HG03175 (cell line): ENCODE measurements around the gene PTPRK.

Source experiments
- ATAC-seq: cut with Tn5 transposase; IDR thresholded peaks from one replicate; pipeline ENCODE4 v1.9.1; 2021; ENCODE audit warnings: mild to moderate bottlenecking, moderate library complexity; ENCODE audit not compliant: unreplicated experiment

The PTPRK gene

DNA sequence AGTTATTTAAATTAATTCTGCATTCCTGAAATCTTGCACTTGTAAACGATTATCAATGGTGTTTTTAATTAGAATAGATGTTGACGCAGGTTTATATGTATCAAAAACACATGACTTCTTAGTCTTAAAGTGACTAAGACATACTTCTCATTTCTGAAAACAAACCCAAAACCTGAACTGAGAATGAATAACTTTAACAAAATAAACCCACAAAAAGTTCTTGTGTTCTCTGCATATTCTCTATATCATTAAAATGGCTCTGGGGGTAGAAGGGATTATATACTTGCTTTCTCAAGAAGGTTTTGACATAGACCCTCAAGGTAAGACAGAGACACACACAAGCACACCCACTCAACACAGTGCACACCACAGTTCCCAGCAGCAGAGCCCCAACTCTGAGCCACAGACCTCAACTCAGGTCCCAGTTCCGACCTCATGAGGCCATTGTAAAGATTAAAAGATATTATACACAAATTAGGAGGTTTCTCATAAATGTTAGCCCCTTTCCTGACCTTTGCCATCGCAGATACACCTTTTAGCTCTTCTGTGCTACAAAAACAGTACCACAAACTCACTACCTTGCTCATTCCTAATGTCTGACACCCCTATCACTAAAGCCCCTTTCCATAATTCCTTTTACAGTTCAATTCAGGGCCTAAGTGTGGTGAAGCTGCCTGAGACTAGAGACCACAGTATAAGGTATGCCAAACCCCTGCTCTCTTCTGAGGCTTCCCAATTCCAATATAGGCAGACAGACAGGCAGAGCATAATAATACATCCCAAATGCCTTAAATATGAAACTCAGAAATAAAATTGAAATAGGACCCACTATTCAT, 267.8 kb downstream of the PTPRK start:
- no peak for ATAC-seq

DNA sequence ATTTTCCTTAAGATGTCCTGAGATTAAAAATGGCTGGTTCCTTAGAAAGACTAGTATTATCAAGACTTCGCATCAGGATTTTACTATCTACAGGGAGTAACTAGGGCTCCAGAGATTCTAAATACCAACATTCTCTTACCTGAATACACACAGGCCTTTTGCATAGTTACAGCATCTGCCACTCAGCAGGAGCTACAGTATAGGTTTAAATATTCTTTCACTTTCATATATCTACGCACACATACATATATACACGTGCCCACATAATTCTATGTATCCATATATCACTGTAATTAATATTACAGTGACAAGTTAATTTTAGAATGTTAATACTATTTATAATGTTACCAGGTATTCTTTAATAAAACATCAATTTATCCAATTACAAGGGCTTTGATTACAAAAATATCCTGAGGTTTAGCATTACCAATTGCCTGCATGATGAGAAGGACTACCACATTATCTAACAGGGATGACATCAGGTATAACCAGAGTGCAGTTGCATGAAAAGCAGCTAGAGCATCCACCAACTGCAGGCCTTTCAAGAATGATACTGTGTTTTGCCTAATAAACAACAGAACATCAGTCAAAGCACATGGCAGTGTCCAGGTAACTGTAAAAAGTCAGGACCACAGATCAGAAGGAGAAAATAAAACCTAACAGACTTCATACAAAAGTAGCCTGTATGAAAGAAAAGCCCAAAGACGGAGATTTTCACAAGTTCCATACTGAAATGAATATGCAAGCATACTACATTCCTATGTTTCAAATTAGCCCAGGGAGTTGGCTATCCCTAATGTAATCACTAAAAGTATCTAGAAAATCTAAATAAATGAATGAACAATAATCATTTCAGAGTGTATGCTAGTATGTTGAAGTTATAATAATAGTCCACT, 268.7 kb downstream of the PTPRK start:
- no peak for ATAC-seq

DNA sequence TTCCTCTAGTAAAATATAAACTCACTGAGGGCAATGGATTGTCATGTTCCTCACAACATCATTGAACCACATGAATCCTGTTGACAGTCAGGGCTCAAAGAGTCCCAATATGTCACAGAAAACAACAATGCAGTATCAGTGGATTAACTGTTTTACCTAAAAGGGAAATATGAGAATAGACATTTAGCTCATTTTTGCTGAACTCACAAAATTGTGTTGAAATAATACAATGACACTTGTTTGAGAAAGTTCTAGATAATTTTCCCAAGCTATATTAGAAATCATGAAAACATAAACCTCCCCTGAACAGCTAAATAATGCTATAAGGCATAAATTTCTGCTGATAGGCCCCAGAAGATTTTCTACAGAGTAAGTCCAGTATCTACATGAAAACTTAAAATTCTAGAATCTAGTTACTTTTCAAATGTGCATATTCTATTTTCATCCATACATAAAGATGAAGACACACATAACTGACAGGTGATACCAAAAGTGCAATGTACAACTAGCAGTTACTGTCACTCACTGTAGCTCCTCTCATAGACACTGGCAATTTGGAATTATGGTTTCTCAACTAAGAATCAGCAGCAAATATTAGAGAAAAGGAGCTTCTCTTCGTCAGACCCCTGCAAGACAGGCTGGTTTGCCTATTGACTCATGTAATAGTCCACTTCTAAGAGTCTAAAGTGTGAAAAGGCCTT, 269.9 kb downstream of the PTPRK start:
- ATAC-seq: no peak

DNA sequence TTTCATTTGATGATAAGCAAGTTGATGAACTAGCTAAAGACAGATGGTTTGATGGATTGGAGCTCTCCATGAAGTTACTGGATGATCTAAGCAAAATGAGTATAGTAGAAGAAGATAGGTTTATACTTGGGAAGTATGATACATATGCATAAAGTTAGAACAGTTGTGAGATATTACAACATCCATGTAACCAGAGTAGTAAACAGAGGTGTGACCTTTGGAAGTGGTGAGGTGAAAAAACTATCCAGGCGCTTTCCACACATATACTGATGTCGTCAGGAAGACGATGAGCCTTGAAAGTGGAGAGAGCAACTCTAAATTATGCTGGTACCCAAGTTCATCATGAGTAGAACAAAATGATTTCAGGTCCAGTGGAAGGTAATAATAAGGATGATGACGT, 271.0 kb downstream of the PTPRK start:
- no peak for ATAC-seq

DNA sequence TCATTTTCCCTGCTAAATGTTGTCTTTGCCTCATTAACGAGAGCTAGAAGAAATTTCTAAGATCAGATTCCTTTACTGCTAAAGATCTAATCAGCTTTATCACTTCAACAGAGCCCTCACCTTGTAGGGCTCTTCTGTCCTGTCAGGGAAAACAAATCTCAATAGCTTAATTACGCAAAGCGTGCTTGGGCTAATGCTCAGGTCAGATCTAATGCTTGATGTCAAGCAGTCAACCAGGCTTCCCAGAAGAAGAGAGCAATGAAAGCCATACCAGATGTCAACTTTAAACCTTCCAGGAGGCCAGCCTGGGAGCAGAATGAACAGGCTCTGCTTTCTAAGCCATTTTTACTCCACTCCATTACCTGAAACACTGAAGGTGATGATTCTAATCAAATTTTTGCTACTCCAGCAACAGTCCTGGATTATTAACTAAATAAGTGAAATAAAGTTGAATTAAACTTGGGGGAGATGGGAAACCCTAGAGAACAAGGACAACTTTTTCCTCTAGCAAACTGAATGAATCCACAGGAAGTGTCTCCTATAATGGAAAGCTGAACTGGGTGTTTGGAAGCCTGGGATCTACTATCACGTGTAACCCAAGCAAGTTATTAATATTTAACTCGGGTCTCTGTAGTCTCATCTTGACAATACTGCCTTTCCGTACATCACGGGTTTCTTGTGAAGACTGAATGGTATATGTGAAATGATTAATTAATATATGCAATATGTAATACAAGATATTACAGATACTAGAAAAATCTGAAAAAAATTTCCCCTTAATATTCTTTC, 273.7 kb downstream of the PTPRK start:
- no peak for ATAC-seq

DNA sequence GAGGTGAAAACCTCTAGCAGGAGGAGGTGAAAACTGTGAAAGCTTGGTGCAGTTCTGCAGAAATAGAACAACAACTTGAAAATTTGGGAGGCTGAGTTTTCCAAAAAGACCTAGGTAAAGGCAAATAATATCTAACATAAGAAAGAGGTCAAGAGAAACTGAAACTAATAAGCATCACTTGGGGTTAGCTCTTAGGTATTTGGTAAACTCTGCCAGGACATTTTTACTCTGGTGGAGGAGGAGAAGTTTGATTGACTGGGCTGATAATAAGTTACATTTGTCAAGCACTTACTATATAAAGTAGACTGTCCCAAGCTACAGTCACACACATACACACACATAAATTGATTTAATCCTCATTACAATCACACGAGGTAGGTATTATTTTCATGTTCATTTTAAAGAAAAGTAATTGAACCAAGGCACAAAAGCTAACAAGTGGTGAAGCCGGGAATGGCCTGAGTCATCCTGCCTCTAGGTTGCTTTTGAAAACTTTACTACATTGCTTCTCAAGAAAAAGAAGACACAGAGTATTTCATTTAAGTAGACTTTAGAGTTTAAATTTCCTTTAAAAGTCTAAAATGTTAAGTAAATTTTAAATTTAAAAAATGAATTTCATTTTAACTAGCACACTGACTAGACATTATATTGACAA, 275.5 kb downstream of the PTPRK start:
- ATAC-seq: no peak

DNA sequence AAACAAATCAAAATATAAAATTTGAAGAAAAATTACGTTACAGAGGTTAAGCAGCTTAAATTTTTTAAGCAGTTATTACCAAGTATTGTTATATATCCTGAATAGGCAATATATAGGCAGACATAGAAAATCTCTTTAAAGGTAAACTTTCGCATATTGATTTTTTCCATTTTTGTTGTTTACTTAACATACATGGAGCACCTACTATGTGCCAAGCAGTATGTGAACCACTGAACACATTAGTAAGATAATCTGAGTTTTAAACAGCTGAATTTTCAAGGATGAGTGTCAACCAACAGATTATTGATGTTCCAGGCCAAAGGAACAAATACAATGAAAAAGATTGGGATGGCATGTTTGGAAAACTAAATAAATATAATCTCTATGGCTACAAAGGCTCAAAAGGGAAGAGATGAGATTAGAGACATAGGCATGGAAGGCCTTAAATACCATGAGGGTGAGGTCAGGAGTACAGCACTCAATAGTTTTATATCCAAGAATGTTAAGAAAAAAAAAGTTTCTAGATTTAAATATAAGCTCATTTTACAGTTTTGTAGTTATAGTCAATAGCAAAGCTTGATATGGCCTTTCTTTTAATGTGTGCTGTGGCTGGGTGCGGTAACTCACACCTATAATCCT, 277.5 kb downstream of the PTPRK start:
- no peak for ATAC-seq

DNA sequence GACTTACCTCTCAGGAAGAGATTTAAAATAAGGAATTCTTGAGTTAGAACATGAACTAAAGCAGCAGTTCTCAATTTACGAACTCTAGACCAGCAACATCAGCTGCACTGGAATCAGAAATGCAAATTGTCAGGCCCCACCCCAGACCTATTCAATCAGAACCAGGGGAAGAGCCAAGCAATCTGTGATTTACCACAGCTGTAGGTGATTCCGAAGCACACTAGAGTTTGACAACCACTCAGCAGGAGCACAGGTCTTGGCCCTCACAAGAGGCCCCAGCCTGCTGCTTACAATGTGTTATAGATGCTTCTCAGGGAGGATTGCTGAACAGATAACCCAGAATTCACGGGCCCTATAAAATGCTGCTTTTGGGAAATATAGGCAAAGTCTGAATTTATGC, 279.2 kb downstream of the PTPRK start:
- no peak for ATAC-seq

DNA sequence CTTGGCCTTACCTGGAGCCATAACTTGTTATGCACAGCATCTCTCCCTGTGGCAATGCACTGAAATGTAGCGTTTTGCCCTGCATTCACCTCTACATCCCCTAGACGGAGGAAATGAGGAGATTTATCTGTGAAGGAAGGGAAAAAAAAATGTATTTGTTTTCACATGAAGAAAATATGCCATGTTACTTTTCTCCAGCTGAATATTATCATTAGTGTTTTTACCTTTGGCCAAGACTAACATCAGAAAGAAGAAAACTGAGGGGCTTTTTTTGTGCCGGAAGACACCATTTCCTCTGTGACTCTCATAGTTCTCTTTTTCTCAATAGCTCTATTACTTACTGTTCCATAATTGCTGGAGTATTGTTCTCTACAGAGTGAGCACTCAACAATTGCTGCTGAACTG, 280.4 kb downstream of the PTPRK start:
- peak; percentile 64 for ATAC-seq

DNA sequence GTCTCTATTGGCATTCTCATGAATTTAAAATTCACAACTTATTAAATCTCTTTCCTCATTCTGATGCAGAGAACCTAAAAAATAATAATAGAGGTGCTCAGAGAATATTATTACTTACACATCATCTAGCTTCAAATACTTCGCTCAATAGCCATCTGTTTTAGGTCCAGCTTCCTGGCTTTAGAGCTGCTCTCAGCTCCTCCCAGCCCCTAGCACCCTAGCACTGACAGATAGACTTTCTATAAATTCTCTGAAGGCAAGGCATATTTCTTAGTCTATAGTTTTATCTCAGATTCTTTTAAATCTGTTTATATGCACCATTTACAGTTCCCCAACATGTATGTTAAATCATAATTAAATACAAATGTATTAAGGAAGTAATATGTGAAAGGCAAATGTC, 281.3 kb downstream of the PTPRK start:
- ATAC-seq: no peak

DNA sequence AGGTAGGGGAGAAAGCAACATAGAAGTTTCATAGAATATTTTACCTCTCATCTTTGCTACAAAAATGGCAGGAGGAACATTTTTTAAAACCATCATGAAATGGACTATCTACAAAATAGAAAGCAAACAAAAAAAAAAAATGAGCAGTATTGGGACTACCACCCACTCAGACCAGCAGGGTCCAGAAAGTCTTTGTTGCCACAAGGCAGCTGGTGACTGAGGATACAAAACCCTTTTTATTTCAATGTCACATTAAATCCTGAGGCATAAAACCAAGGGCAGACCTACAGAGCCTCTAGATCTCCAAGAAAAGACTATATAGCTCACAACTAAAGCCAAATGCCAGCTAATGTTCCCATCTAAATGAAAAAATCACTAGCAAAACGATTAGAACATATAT, 282.2 kb downstream of the PTPRK start:
- ATAC-seq: no peak

DNA sequence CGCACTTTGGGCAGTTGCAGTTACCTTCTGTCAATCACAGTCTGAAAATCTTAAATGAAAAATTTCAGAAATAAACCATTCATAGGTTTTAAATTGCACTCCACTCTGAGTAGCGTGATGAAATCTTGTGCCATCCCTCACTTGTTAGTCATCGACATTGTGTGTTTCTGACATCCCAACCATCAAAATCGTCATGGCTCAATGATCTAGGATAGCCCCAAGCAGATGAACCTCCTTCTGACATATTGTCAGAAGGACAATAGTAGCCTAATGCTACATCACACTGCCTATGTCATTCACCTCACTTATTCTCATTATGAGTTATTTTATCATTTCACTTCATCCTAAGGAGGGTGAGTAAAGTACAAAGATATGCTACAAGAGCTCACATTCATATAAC, 284.8 kb downstream of the PTPRK start:
- no peak for ATAC-seq

DNA sequence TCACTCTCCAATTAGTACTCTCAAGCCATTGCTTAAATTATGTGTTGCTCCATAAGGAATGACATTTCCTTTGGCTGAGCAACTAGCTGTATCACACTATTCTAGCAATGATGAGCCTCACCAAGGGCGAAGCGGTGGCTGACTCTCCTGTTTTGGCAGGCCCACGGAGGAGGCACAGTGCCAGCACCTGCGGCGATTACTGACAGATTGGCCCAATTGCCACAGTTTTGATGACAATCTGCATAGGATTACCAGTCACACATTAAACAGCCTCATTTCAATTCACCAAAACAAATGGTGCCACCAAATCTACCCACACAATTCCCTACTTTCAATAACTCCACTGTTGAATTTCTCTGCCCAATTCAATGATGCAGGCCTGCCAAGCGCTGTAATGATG, 286.9 kb downstream of the PTPRK start:
- ATAC-seq: no peak

DNA sequence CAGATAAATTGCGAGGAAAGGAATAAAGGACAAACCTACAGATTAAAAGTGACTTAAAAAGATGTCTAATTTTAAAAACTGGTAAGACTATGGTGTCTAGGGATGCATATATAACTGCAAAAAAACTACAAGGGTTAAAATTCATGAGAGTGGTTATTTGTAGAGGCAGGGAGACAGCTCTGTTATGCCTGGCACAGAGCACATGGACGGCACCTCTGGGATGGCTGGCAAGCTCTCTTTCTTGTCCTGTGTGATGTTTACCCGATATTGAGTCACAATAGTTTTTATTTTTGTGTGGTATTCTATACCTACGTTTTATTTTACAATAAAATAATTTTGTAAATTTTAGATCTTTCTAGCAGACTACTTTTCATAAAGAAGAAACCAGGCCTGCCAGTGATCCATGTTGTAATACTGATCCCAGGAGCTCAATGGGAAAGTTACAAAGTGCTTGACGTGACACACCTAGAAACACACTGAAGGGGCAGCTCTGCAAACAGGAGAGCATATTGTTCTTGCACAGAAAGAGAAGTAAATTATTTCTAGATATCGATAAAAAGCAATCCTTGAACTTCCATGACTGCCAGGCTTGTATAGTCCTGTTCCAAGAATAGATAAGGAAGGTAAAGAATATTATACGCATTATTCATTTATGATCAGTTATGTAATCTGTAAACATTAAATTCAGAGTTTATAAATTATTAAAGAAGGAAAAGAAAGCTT, 290.0 kb downstream of the PTPRK start:
- ATAC-seq: no peak

DNA sequence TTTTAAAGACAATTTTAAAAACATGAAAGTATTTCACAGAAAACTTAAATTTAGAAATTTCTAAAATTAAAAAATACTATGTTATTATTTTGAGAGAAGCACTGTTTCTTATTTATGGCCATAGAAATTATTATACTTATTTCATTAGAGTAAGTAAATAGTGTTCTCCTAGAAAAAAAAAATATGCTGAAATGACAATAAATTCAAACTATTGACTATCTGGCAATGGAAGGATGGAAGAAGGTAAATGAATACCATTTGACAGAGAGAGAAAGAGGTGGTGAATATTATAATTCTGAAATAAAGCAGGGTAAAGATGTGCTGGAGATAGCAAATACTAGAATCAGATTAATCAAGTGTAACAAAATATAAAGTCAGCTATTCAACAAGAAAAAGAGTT, 294.8 kb downstream of the PTPRK start:
- no peak for ATAC-seq

DNA sequence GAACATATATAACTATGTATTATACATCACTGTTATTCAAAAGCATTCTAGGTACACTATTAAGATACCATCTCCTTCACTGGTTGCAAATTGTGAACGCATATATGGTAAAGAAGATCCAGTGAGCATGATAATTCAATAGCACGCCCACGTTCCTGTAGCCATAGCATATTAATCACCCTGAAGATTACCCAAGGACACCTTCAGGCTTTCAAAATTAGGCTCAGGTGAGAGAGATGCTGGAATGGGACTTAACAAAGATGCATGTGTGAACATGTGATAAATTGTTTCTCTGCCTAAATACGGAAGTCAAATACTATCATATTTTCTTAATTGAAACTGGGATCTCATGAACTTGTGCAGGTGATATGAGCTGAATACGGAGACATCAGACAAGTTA, 303.5 kb downstream of the PTPRK start:
- ATAC-seq: no peak

DNA sequence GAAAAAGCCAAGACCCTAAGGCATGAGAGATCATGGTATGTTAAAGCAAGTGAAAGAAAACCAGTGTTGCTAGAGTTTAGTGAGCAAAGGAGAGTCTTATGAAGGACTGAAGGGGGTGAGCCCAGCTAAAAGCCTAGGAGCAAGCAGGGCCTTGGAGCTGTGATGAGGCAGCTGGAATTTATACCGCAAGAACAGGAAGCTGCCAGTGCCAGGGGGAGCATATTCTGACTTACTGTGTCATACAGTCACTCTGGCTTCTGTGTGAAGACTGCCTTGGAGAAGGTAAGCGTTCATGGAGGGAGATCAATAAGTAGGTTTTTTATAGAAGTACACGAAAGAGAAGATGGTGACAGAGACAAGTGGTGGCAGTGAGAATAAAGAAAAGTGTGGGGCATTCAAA, 310.6 kb downstream of the PTPRK start:
- no peak for ATAC-seq

DNA sequence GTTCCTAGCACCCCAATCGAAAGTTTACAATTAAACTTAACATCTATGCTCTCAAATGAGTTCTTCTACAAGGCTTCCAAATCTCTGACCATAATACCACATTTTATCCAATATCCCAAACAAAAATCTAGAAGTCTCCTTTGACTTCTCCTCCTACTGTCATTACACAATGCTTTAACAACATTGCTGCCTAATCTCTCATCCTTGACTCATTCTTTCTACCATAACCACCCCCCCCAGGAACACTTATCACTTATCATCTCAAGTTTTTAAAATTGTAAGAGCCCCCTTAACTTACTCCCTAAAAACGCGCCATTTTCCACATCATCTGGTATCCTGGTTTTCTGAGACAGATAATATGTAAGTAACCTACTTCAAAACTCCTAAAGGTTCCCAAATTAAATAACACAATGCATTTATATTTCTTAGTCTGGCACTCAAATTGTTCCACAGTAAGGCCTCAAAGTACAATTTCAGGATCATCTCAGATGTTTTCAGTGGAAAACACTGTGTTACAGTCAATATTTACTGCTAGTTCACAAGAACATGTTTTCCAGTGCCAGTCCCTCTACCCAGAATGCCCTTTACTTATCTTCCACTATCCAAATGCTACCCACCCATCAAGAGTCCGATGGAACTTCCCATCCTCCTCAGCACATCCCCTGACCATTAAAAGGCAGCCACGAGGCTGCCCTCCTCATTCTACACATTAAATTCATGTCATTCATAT, 311.4 kb downstream of the PTPRK start:
- no peak for ATAC-seq
